SK-N-SH (cell line): ENCODE data around the gene ZC3H7A. TPM values are rescaled to one million over a fixed set of nuclear protein-coding genes. Genes with fewer than 3 reads are reported as not detected.

Experiments
- CTCF ChIA-PET: fragments of 300-600, 350-600 bp; formaldehyde crosslinking; extraction: SDS; loops from one replicate; lab custom pipeline; 2021; lab: Yijun Ruan, JAX
- POLR2A ChIA-PET: fragments of 350-600 bp; sonication (Branson Sonifier 250); formaldehyde crosslinking; extraction: SDS; loops from one replicate; lab custom pipeline; 2020; ENCODE audit warnings: antibody characterized with exemption, inconsistent platforms; lab: Yijun Ruan, JAX
- DNase-seq: peaks from one replicate; pipeline ENCODE4 v3.0.0; 2012
- H2AFZ ChIP-seq: fragments of 200-600 bp; sonication (generic); 2 replicates; pipeline ENCODE4 v1.8.1; 2016; ENCODE audit warnings: antibody characterized with exemption, mild to moderate bottlenecking, low read depth
- H3F3A ChIP-seq: fragments of 200-600 bp; sonication (generic); replicated peaks from 2 replicates; pipeline ENCODE3; 2016; ENCODE audit warnings: antibody characterized with exemption, mild to moderate bottlenecking; ENCODE audit not compliant: insufficient read depth
- H3K27ac ChIP-seq, 2 experiments: fragments of 200-500 bp in 1 of 2; fragments of 200-600 bp in 1 of 2; sonication (Bioruptor generic) in 1 of 2; sonication (generic), shearing (Covaris generic) in 1 of 2; 2 replicates each; pipeline versions ENCODE4 v1.5.1 to v1.6.1; 2014 to 2016; ENCODE audit warnings: low read depth in 2 of 2, inconsistent platforms in 1 of 2, low read length in 1 of 2, mild to moderate bottlenecking in 1 of 2, mixed read lengths in 1 of 2
- H3K27me3 ChIP-seq: fragments of 200-600 bp; sonication (generic), shearing (Covaris generic); 2 replicates; pipeline ENCODE4 v1.6.1; 2016; ENCODE audit warnings: mixed run types; ENCODE audit not compliant: insufficient read depth
- H3K36me3 ChIP-seq, 2 experiments: fragments of 200-500 bp in 1 of 2; fragments of 200-600 bp in 1 of 2; sonication (Bioruptor generic) in 1 of 2; sonication (generic) in 1 of 2; replicated peaks in 1 of 2; 2 replicates each; pipeline versions ENCODE3 to v1.5.1; 2014 to 2016; ENCODE audit warnings: low read length in 1 of 2, mild to moderate bottlenecking in 1 of 2; ENCODE audit not compliant: insufficient read depth in 2 of 2, control insufficient read depth in 1 of 2
- H3K4me1 ChIP-seq, 2 experiments: fragments of 200-500 bp in 1 of 2; fragments of 200-600 bp in 1 of 2; sonication (Bioruptor generic) in 1 of 2; sonication (generic), shearing (Covaris generic) in 1 of 2; 2 replicates each; pipeline versions ENCODE4 v1.5.1 to v1.6.1; 2014 to 2016; ENCODE audit warnings: low read depth in 1 of 2, low read length in 1 of 2, mixed run types in 1 of 2; ENCODE audit not compliant: insufficient read depth in 2 of 2, control insufficient read depth in 1 of 2
- H3K4me2 ChIP-seq: fragments of 200-600 bp; sonication (generic), shearing (Covaris generic); 2 replicates; pipeline ENCODE4 v1.6.1; 2017; ENCODE audit warnings: mixed run types
- H3K4me3 ChIP-seq, 2 experiments: fragments of 200-500 bp in 1 of 2; fragments of 200-600 bp in 1 of 2; sonication (Bioruptor generic) in 1 of 2; sonication (generic), shearing (Covaris generic) in 1 of 2; 2 replicates each; pipeline versions ENCODE4 v1.5.1 to v1.8.1; 2014 to 2016; ENCODE audit warnings: low read depth in 2 of 2, inconsistent platforms in 1 of 2, low read length in 1 of 2, mild to moderate bottlenecking in 1 of 2, mixed read lengths in 1 of 2, moderate library complexity in 1 of 2
- H3K79me2 ChIP-seq: fragments of 200-600 bp; sonication (generic); 2 replicates; pipeline ENCODE4 v1.8.1; 2017; ENCODE audit warnings: mild to moderate bottlenecking; ENCODE audit not compliant: insufficient read depth
- H3K9ac ChIP-seq: fragments of 200-600 bp; sonication (generic); 2 replicates; pipeline ENCODE4 v1.6.1; 2017; ENCODE audit warnings: mixed run types
- H3K9me2 ChIP-seq: fragments of 200-600 bp; sonication (generic); 2 replicates; pipeline ENCODE4 v1.6.1; 2017; ENCODE audit warnings: mixed run types
- H3K9me3 ChIP-seq: fragments of 200-600 bp; sonication (generic); 2 replicates; pipeline ENCODE4 v1.6.1; 2017; ENCODE audit warnings: mixed run types, mild to moderate bottlenecking, moderate library complexity
- H4K20me1 ChIP-seq: fragments of 200-600 bp; sonication (generic); 2 replicates; pipeline ENCODE4 v1.6.1; 2017; ENCODE audit warnings: mild to moderate bottlenecking, mixed run types; ENCODE audit not compliant: insufficient read depth
- CTCF ChIP-seq: fragments of 200-600 bp; sonication (generic); IDR thresholded peaks from 2 replicates; pipeline ENCODE4 v1.6.1; 2017; ENCODE audit warnings: antibody characterized with exemption, mild to moderate bottlenecking, moderate library complexity
- ELF1 ChIP-seq: IDR thresholded peaks from 2 replicates; pipeline ENCODE4 v1.4.0; 2012
- FOXM1 ChIP-seq: IDR thresholded peaks from 2 replicates; pipeline ENCODE4 v1.4.0; 2012; ENCODE audit warnings: low read depth, mild to moderate bottlenecking
- GATA2 ChIP-seq: sonication (generic); formaldehyde crosslinking; IDR thresholded peaks from 2 replicates; pipeline ENCODE4 v1.5.0; 2020; ENCODE audit warnings: mild to moderate bottlenecking, missing genetic modification reagents
- JUND ChIP-seq: IDR thresholded peaks from 2 replicates; pipeline ENCODE4 v1.4.0; 2012
- MAX ChIP-seq: IDR thresholded peaks from 2 replicates; pipeline ENCODE4 v1.4.0; 2012; ENCODE audit warnings: low read depth
- MEF2A ChIP-seq: IDR thresholded peaks from 2 replicates; pipeline ENCODE4 v1.4.0; 2012; ENCODE audit warnings: low read depth, borderline replicate concordance
- NRF1 ChIP-seq: IDR thresholded peaks from 2 replicates; pipeline ENCODE4 v1.6.1; 2012; ENCODE audit warnings: low read depth, mild to moderate bottlenecking, low read length
- RCOR1 ChIP-seq: fragments of 150-350 bp; IDR thresholded peaks from 2 replicates; pipeline ENCODE4 v1.6.1; 2017; ENCODE audit warnings: antibody characterized with exemption, low read length
- REST ChIP-seq: IDR thresholded peaks from 2 replicates; pipeline ENCODE4 v1.6.1; 2012; ENCODE audit warnings: mild to moderate bottlenecking, low read depth, low read length, moderate library complexity
- RXRA ChIP-seq: IDR thresholded peaks from 2 replicates; pipeline ENCODE4 v1.4.0; 2012; ENCODE audit warnings: low read depth, mild to moderate bottlenecking, borderline replicate concordance
- TAF1 ChIP-seq: IDR thresholded peaks from 2 replicates; pipeline ENCODE4 v1.6.1; 2012; ENCODE audit warnings: low read depth, mild to moderate bottlenecking, low read length, moderate library complexity, borderline replicate concordance
- TCF12 ChIP-seq: IDR thresholded peaks from 2 replicates; pipeline ENCODE4 v1.4.0; 2012
- YY1 ChIP-seq: IDR thresholded peaks from 2 replicates; pipeline ENCODE4 v1.4.0; 2012; ENCODE audit warnings: low read depth, mild to moderate bottlenecking
- ZBTB33 ChIP-seq: IDR thresholded peaks from 2 replicates; pipeline ENCODE4 v1.4.0; 2012; ENCODE audit warnings: low read depth, borderline replicate concordance
- WGBS: methylation state at CpG from one replicate; pipeline ENCODE4 v1.1.6; 2017; ENCODE audit warnings: low lambda C conversion rate; 5-methylcytosine and 5-hydroxymethylcytosine counted together
- polyA plus RNA-seq, 3 experiments: library from polyadenylated mRNA; depleted of rRNA; stranded (reverse); fragments of >200 nt; gene quantifications; 2 replicates each; pipeline ENCODE4 v1.2.3, GENCODE V29; 2012

ZC3H7A gene
- polyA plus RNA-seq, 1 of the 3 experiments (the other 2 are of a cell fraction), result 31.9 TPM

GRCh38 chr16:11737713-11738112, 59.3 kb downstream of the ZC3H7A start:
- no peaks in the 10 kb centered on the region for H3F3A ChIP-seq
- ChIA-PET CTCF (interaction anchor here (2.2 kb wide), 1 partner anchor 23 kb away, joined by 7 read pairs; no protein-coding TSS in a partner anchor), POLR2A (no interaction called here)
- H3K27ac ChIP-seq, result no peak overlapping the region
- peaks cover 87% of the 10 kb centered on the region for H3K79me2 ChIP-seq
- no peaks in the 10 kb centered on the region for H3K9me2 ChIP-seq
- no peak overlapping the region for H3K4me2 ChIP-seq
- WGBS, result 74% methylated on average over 8 of the region's 8 CpGs
- H2AFZ ChIP-seq, result no peak overlapping the region
- H4K20me1 ChIP-seq, result peaks cover 50% of the 10 kb centered on the region
- peaks cover 31 to 38% of the 10 kb centered on the region in 2 experiments for H3K36me3 ChIP-seq
- H3K27me3 ChIP-seq, result no peaks in the 10 kb centered on the region
- DNase-seq, result no peak
- TF ChIP-seq JUND (no peak), GATA2 (CRISPR knock-in tag) (peak; percentile 26; the same call in 1 of the 2 replicates), RXRA (no peak)
- TF ChIP-seq, all 33 proteins: peak for 1
- no peak overlapping the region for H3K9ac ChIP-seq
- H3K4me1 ChIP-seq, result peaks cover 6 to 15% of the 10 kb centered on the region in 2 experiments; a peak in 2 of 4 replicates
- no peak overlapping the region for H3K4me3 ChIP-seq
- no peaks in the 10 kb centered on the region for H3K9me3 ChIP-seq

- no peaks in the 10 kb centered on the region for H3F3A ChIP-seq
- POLR2A ChIA-PET, result no interaction called here
- H3K27me3 ChIP-seq, result no peaks in the 10 kb centered on the region
- H3K9me2 ChIP-seq, result no peaks in the 10 kb centered on the region
- CTCF ChIA-PET, result interaction anchor here (1.0 kb wide), 1 partner anchor 341 kb away, joined by 3 read pairs; no protein-coding TSS in a partner anchor
- H2AFZ ChIP-seq, result no peak overlapping the region
- no peak overlapping the region for H3K9ac ChIP-seq
- no peak for DNase-seq
- no peak overlapping the region for H3K27ac ChIP-seq
- H3K4me1 ChIP-seq, result peaks cover 6 to 15% of the 10 kb centered on the region in 2 experiments; a peak in 2 of 4 replicates
- peaks cover 50% of the 10 kb centered on the region for H4K20me1 ChIP-seq
- H3K79me2 ChIP-seq, result peaks cover 91% of the 10 kb centered on the region
- no peak for TF ChIP-seq GATA2 (CRISPR knock-in tag)
- TF ChIP-seq TCF12, result no peak
- TF ChIP-seq MEF2A, result no peak
- no peak for TF ChIP-seq JUND
- TF ChIP-seq NRF1, result no peak
- TF ChIP-seq MAX, result no peak
- TF ChIP-seq YY1, result no peak
- TF ChIP-seq CTCF, result no peak
- no peak for TF ChIP-seq ZBTB33
- no peak for TF ChIP-seq REST
- no peak for TF ChIP-seq ELF1
- no peak for TF ChIP-seq FOXM1
- TF ChIP-seq RCOR1, result no peak
- TF ChIP-seq TAF1, result no peak
- TF ChIP-seq, all 33 proteins: peak for 0
- Histone ChIP-seq H3K4me2 (no peak overlapping the region), H3K4me3 (no peak overlapping the region), H3K36me3 (peaks cover 39 to 46% of the 10 kb centered on the region in 2 experiments), H3K9me3 (no peaks in the 10 kb centered on the region)
- WGBS, result 96% methylated on average over 6 of the region's 6 CpGs
These were observed 60.2 kb downstream of the ZC3H7A start for GRCh38 chr16:11736903-11737302.
